Muscle layer of colon (tissue), 2 donors: ENCODE measurements around the gene SMC4.
A peak's percentile ranks its signal among the peaks of the same experiment; 100 is the strongest.
"Not testable (repeated sequence)": the region's sequence is repeated elsewhere in the genome, so short reads cannot be mapped to it uniquely, and the experiment has no call there.

Experiments
- H3K27ac ChIP-seq: one replicate; pipeline ENCODE4 v1.7.0; 2013; ENCODE audit warnings: low read depth, mild to moderate bottlenecking, low read length, moderate library complexity
- H3K27me3 ChIP-seq, 2 donors: one replicate each; pipeline ENCODE4 v1.7.0; 2013; ENCODE audit warnings: low read length in 2 of 2, mild to moderate bottlenecking in 2 of 2; ENCODE audit not compliant: insufficient read depth in 2 of 2, control insufficient read depth in 1 of 2
- H3K36me3 ChIP-seq: one replicate; pipeline ENCODE4 v1.7.0; 2013; ENCODE audit warnings: mild to moderate bottlenecking, low read length; ENCODE audit not compliant: insufficient read depth
- H3K4me1 ChIP-seq: one replicate; pipeline ENCODE4 v1.7.0; 2013; ENCODE audit warnings: mild to moderate bottlenecking, low read length; ENCODE audit not compliant: insufficient read depth
- H3K4me3 ChIP-seq, 2 donors: one replicate each; pipeline ENCODE4 v1.7.0; 2013; ENCODE audit warnings: low read length in 2 of 2, low read depth in 1 of 2, mild to moderate bottlenecking in 1 of 2, moderate library complexity in 1 of 2
- H3K9ac ChIP-seq: one replicate; pipeline ENCODE4 v1.7.0; 2013; ENCODE audit warnings: low read length
- H3K9me3 ChIP-seq: one replicate; pipeline ENCODE4 v1.7.0; 2013; ENCODE audit warnings: mild to moderate bottlenecking, low read length
- donor health status: abdominal sarcoma.
- donor health status: Adenocarcinoma of cecum.

Gene SMC4

GRCh38 chr3:160449636-160450598, 50.5 kb downstream of the SMC4 start, which contains the start of gene TRIM59:
TSS of gene TRIM59 (minus strand) at chr3:160449786. CDS start at chr3:160439183, 10,603 bp downstream.
- H3K9ac ChIP-seq: peak within 1 kb of the TSS; percentile 19
- peaks cover 12% of the 10 kb centered on the region for H3K4me1 ChIP-seq
- peaks cover 0 to 7% of the 10 kb centered on the region in 2 donors for H3K27me3 ChIP-seq
- no peaks in the 10 kb centered on the region for H3K9me3 ChIP-seq
- H3K27ac ChIP-seq: peak within 1 kb of the TSS; percentile 87
- peak within 1 kb of the TSS; percentile 64 to 78 for H3K4me3 ChIP-seq
- no peaks in the 10 kb centered on the region for H3K36me3 ChIP-seq

GRCh38 chr3:160450846-160451245, 51.4 kb downstream of the SMC4 start:
- Histone ChIP-seq H3K9me3 (no peaks in the 10 kb centered on the region), H3K36me3 (no peaks in the 10 kb centered on the region), H3K27me3 (peaks cover 0 to 7% of the 10 kb centered on the region in 2 donors), H3K9ac (no peak overlapping the region), H3K4me1 (peaks cover 12% of the 10 kb centered on the region), H3K4me3 (no peak overlapping the region), H3K27ac (no peak overlapping the region)

DNA sequence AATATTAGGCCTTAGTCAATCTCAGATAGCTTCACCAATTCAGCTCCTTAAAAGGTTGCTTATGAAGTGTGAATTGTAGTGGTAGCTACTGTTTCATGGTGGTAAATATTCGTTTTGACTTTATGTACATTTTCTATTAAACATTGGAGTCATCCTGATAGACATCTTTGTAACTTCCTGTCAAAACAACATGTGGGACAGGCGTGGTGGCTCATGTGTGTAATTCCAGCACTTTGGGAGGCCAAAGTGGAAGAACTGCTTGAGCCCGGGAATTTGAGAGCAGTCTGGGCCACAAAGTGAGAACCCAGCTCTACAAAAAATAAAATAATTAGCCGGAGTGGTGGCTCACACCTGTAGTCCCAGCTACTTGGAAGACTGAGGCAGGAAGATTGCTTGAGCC, 52.2 kb downstream of the SMC4 start:
- H3K27me3 ChIP-seq: peaks cover 0 to 7% of the 10 kb centered on the region in 2 donors
- H3K36me3 ChIP-seq: no peaks in the 10 kb centered on the region
- no peak overlapping the region for H3K4me3 ChIP-seq
- H3K9ac ChIP-seq: no peak overlapping the region
- H3K27ac ChIP-seq: no peak overlapping the region
- H3K9me3 ChIP-seq: no peaks in the 10 kb centered on the region
- H3K4me1 ChIP-seq: peaks cover 12% of the 10 kb centered on the region

- H3K36me3 ChIP-seq, H3K27ac ChIP-seq, H3K9ac ChIP-seq, H3K9me3 ChIP-seq, H3K27me3 ChIP-seq, H3K4me3 ChIP-seq: not testable (repeated sequence)
- H3K4me1 ChIP-seq: peaks cover 12% of the 10 kb centered on the region
Observed at GRCh38 chr3:160452251-160452650, 52.8 kb downstream of the SMC4 start.

DNA sequence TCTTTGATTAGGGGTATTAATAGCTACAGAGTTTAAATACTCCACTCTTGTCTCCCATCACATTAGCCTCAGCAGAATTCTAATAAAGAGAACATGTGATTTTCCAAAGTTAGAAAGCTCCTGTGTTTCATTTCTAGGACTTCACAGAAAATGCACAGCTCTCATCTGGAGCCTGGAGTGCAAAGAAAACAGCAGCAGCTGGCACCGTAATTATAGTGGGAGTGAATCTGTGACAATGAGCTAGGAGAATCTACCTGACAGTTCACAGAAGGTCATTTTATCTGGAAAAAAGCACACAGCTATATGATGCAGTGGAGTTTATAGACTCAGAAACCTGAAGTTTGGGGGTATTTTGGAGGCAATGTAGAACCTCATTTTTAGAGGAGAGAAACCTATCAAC, 55.5 kb downstream of the SMC4 start:
- peaks cover 9% of the 10 kb centered on the region for H3K4me1 ChIP-seq
- H3K36me3 ChIP-seq: no peaks in the 10 kb centered on the region
- no peaks in the 10 kb centered on the region for H3K27me3 ChIP-seq
- no peaks in the 10 kb centered on the region for H3K9me3 ChIP-seq
- no peak overlapping the region for H3K27ac ChIP-seq
- no peak overlapping the region for H3K9ac ChIP-seq
- no peak overlapping the region for H3K4me3 ChIP-seq

DNA sequence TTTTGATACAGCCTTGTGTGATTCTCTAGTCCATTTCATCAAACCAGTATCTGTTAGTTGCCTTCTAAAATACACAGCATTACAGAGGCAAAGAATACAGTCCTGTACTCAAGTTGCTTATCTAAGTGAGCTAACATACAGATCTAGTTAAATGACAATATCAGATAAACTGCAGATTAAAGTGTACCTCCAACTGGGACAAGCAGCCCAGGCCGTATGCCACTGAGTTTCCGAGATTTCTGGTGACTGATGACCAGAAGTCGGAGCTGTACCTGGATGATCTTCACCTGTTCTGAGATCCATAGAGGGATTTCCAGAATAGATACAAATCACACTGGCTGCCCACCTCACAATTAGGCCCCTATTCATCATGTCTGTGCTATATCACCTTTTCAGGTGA, 56.4 kb downstream of the SMC4 start:
- H3K36me3 ChIP-seq: no peaks in the 10 kb centered on the region
- no peaks in the 10 kb centered on the region for H3K27me3 ChIP-seq
- no peak overlapping the region for H3K9ac ChIP-seq

GRCh38 chr3:160458151-160458550, 58.7 kb downstream of the SMC4 start:
- H3K27ac ChIP-seq: no peak overlapping the region
- no peaks in the 10 kb centered on the region for H3K4me1 ChIP-seq
- H3K4me3 ChIP-seq: no peak overlapping the region
- no peak overlapping the region for H3K9ac ChIP-seq
- no peaks in the 10 kb centered on the region for H3K36me3 ChIP-seq
- no peaks in the 10 kb centered on the region for H3K9me3 ChIP-seq
- no peaks in the 10 kb centered on the region for H3K27me3 ChIP-seq

More for the DNA sequence above, 56.4 kb downstream of the SMC4 start:
- no peaks in the 10 kb centered on the region for H3K9me3 ChIP-seq
- no peak overlapping the region for H3K27ac ChIP-seq
- H3K4me3 ChIP-seq: no peak overlapping the region
- peaks cover under 1% of the 10 kb centered on the region for H3K4me1 ChIP-seq

- Histone ChIP-seq H3K27ac (no peak overlapping the region), H3K27me3 (no peaks in the 10 kb centered on the region), H3K9me3 (no peaks in the 10 kb centered on the region), H3K36me3 (no peaks in the 10 kb centered on the region), H3K9ac (no peak overlapping the region), H3K4me3 (no peak overlapping the region), H3K4me1 (no peaks in the 10 kb centered on the region)
Observed at GRCh38 chr3:160459450-160459970, 60.1 kb downstream of the SMC4 start.

GRCh38 chr3:160460033-160460432, 60.6 kb downstream of the SMC4 start:
- Histone ChIP-seq H3K27ac (no peak overlapping the region), H3K9ac (no peak overlapping the region), H3K9me3 (no peaks in the 10 kb centered on the region), H3K4me3 (no peak overlapping the region), H3K4me1 (no peaks in the 10 kb centered on the region), H3K27me3 (no peaks in the 10 kb centered on the region), H3K36me3 (no peaks in the 10 kb centered on the region)

GRCh38 chr3:160464321-160464720, 64.9 kb downstream of the SMC4 start:
- Histone ChIP-seq H3K4me1 (no peaks in the 10 kb centered on the region), H3K9me3 (no peaks in the 10 kb centered on the region), H3K4me3 (no peak overlapping the region), H3K36me3 (no peaks in the 10 kb centered on the region), H3K27me3 (no peaks in the 10 kb centered on the region), H3K27ac (no peak overlapping the region), H3K9ac (no peak overlapping the region)

GRCh38 chr3:160464971-160465370, 65.5 kb downstream of the SMC4 start:
- H3K27ac ChIP-seq: no peak overlapping the region

More at GRCh38 chr3:160464971-160465370, 65.5 kb downstream of the SMC4 start:
- H3K4me3 ChIP-seq: no peak overlapping the region
- no peaks in the 10 kb centered on the region for H3K27me3 ChIP-seq
- no peaks in the 10 kb centered on the region for H3K36me3 ChIP-seq
- no peak overlapping the region for H3K9ac ChIP-seq
- H3K4me1 ChIP-seq: no peaks in the 10 kb centered on the region
- no peaks in the 10 kb centered on the region for H3K9me3 ChIP-seq
